Measurements from ENCODE around the gene CAVIN3. TPM values are rescaled to one million over a fixed set of nuclear protein-coding genes. Genes with fewer than 3 reads are reported as not detected.

The CAVIN3 gene
- total RNA-seq, 2 donors from 2014 or later: 84.8 to 86.7 TPM

DNA sequence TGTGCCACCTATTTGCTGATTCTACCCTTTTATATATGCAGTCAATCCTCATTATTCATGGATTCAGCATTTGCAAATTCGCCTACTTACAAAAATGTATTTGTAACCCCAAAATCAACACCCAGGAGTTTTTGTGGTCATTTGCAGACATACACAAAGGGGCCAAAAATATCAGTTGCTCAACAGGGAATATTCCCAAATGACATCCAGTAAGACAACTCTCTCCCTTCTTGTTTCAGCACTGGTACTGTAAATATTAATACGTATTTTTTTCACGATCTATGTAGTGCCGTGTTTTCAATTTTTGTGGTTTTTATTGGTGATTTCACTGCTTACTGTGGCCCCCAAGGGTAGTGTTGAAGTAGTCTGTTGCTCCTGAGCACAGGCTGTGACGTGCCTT, 11.8 kb upstream of the CAVIN3 start:
- Histone ChIP-seq H3K27me3 (no peaks in the 10 kb centered on the region), H3K27ac (no peak overlapping the region), H3K4me1 (peaks cover 0 to 14% of the 10 kb centered on the region in 2 donors), H3K36me3 (peaks cover 12% of the 10 kb centered on the region), H3K9me3 (no peaks in the 10 kb centered on the region), H3K4me3 (no peak overlapping the region)
- TF ChIP-seq, protein P1, sequence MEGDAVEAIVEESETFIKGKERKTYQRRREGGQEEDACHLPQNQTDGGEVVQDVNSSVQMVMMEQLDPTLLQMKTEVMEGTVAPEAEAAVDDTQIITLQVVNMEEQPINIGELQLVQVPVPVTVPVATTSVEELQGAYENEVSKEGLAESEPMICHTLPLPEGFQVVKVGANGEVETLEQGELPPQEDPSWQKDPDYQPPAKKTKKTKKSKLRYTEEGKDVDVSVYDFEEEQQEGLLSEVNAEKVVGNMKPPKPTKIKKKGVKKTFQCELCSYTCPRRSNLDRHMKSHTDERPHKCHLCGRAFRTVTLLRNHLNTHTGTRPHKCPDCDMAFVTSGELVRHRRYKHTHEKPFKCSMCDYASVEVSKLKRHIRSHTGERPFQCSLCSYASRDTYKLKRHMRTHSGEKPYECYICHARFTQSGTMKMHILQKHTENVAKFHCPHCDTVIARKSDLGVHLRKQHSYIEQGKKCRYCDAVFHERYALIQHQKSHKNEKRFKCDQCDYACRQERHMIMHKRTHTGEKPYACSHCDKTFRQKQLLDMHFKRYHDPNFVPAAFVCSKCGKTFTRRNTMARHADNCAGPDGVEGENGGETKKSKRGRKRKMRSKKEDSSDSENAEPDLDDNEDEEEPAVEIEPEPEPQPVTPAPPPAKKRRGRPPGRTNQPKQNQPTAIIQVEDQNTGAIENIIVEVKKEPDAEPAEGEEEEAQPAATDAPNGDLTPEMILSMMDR (IDR thresholded peaks at IDR 0.05): no peak
- no peak for DNase-seq (ENCODE audit: low spot score)

DNA sequence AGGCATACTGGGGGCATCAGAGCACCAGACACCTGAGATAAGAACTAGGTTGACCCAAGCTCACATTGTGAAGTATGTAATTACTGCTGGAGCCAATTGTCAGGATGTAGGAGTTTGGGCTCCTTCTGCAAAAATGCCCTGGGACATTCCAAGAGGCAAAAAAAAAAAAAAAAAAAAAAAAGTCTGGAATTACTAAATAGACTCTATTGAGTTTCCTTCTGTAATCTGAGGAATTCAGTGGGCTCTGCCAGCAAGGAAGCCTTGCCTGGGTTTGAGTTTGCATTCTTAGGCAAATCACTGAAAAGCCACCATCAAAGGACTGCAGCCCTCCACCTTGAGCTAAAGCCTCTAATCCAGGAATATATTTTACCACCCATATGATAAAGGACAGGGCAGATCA, 8.0 kb upstream of the CAVIN3 start:
- no peak overlapping the region for H3K27ac ChIP-seq
- TF ChIP-seq, protein P1 (IDR thresholded peaks at IDR 0.05): no peak

DNA sequence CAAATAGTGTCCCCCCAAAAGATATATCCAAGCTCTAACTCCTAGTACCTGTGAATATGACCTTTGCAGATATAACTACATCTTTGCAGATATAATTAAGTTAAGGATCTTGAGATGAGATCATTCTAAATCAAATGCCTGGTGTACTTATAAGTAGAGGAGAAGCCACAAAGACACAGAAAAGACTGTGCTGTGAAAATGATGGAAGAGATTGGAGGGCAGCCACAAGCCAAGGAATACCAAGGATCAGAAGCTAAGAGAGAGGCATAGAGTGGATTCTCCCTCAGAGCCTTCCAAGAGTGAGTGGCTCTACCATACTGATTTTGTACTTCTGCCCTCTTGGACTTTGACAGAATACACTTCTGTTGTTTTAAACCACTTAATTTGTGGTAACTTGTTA, 7.5 kb upstream of the CAVIN3 start:
- H3K27me3 ChIP-seq: no peaks in the 10 kb centered on the region
- no peak overlapping the region for H3K4me3 ChIP-seq
- no peak overlapping the region for H3K27ac ChIP-seq
- no peaks in the 10 kb centered on the region for H3K36me3 ChIP-seq
- no peak for DNase-seq (ENCODE audit: low spot score)
- peaks cover 0 to 10% of the 10 kb centered on the region in 2 donors for H3K4me1 ChIP-seq
- TF ChIP-seq, protein P1 (IDR thresholded peaks at IDR 0.05): no peak
- H3K9me3 ChIP-seq: no peaks in the 10 kb centered on the region

More for the DNA sequence above, 8.0 kb upstream of the CAVIN3 start:
- peaks cover 0 to 15% of the 10 kb centered on the region in 2 donors for H3K4me1 ChIP-seq
- H3K9me3 ChIP-seq: no peaks in the 10 kb centered on the region
- H3K27me3 ChIP-seq: no peaks in the 10 kb centered on the region
- H3K4me3 ChIP-seq: no peak overlapping the region
- no peaks in the 10 kb centered on the region for H3K36me3 ChIP-seq
- DNase-seq (ENCODE audit: low spot score): no peak

DNA sequence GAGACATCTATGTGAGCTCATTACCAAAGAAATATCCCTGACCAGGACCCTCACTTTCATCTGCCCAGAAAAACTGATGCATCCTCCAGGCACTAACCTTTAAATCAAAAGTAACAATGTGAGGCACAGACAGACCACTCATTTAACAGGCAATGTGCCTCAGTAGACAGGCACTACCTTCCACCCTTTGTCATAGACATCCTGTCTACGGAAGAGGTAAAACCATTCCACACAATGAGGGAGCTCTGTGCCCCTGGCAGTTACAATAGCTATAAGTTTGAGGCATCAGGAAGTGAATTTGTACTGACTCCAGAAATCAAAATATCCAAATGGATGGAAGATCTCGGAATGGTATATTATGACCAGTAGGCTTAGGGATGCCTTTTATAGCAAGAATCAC, 6.7 kb upstream of the CAVIN3 start:
- H3K36me3 ChIP-seq: no peaks in the 10 kb centered on the region
- no peak overlapping the region for H3K4me3 ChIP-seq
- H3K4me1 ChIP-seq: peaks cover 0 to 15% of the 10 kb centered on the region in 2 donors
- H3K27me3 ChIP-seq: no peaks in the 10 kb centered on the region
- TF ChIP-seq, protein P1 (IDR thresholded peaks at IDR 0.05): no peak
- DNase-seq (ENCODE audit: low spot score): no peak
- no peaks in the 10 kb centered on the region for H3K9me3 ChIP-seq
- peak overlapping the region in 1 of 2 donors; percentile 7 for H3K27ac ChIP-seq

DNA sequence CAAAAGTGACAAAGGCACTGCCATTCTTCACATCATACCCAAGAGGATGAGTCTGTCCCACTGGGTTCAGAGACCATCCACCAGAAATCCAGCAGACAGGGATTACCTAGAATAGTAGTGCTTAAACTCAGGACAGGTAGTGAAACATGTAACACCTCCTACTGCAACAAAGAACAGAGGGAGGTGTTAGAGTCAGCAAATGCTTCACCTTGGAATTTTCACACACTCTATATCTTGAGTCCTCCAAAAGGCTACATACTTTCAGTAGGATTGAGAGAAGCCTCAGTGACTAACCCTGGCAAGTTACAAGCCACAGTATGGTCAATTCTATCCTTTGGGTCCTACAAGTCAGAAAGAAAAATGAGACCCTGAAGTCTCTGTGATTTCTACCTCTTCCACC, 6.0 kb upstream of the CAVIN3 start:
- Histone ChIP-seq H3K4me1 (peaks cover 0 to 22% of the 10 kb centered on the region in 2 donors), H3K4me3 (no peak overlapping the region), H3K27me3 (no peaks in the 10 kb centered on the region), H3K9me3 (no peaks in the 10 kb centered on the region), H3K36me3 (no peaks in the 10 kb centered on the region), H3K27ac (peak overlapping the region in 1 of 2 donors; percentile 7)
- TF ChIP-seq, protein P1 (IDR thresholded peaks at IDR 0.05): no peak
- no peak for DNase-seq (ENCODE audit: low spot score)

DNA sequence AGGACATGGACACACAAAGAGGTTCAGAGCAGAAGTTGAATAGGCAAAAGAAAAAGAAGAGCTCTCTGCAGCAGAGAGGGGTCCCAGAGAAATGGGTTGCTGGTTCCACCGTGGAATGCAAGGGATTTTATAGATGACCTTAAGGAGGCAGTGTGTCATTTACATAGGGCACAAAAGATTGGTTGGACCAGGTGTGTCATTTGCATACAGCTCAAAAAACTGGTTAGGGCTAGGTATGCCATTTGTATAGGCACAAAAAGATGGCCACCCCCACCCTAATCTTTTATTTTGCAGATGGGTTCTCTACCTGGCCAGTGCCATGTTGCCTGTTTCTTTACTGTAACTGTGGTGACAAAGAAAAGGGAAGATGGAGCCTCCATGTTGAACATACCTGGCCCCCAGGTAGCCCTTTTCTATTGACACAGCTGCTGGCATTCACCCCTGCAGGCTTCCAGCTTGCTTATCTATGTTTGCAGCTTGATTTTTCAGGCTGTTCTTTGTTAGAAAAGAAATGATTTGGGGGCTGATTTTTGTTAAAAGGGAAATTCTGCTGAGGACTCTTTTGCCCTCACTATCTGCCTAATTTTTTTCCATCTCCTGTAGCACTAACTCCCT, 3.1 kb upstream of the CAVIN3 start:
- TF ChIP-seq, protein P1 (IDR thresholded peaks at IDR 0.05): no peak
- H3K4me3 ChIP-seq: no peak overlapping the region
- no peak for DNase-seq (ENCODE audit: low spot score)
- peaks cover 0 to 43% of the 10 kb centered on the region in 2 donors for H3K4me1 ChIP-seq
- no peak overlapping the region for H3K27ac ChIP-seq
- H3K36me3 ChIP-seq: no peaks in the 10 kb centered on the region
- no peaks in the 10 kb centered on the region for H3K9me3 ChIP-seq
- no peaks in the 10 kb centered on the region for H3K27me3 ChIP-seq
